Cardiac ventricle fibroblast (primary cell): ENCODE results near the gene BLID. TPM values are rescaled to one million over a fixed set of nuclear protein-coding genes. Genes with fewer than 3 reads are reported as not detected.

Experiments used
- total RNA-seq: library from RNA; depleted of rRNA; stranded (reverse); fragments of >200 nt; gene quantifications from 2 replicates; pipeline ENCODE4 v1.2.3, GENCODE V29; 2015

BLID gene
- 1.2 and 3.5 TPM in 2 replicates for total RNA-seq

GRCh38 chr11:122115524-122116379 is at the start of gene BLID:
Gene BLID, minus strand, starts transcription at chr11:122116215. Its CDS starts 293 bp downstream, at chr11:122115922.

